Mucosa of descending colon (tissue), 3 donors: Measurements from ENCODE around the gene FADS2. TPM values are rescaled to one million over a fixed set of nuclear protein-coding genes. Genes with fewer than 3 reads are reported as not detected.

Experiments used
- ATAC-seq: fragments of 200-7000 bp; cut with Tn5 transposase; one replicate; pipeline ENCODE4 v1.9.1; 2020; ENCODE audit warnings: mild to moderate bottlenecking, moderate library complexity
- DNase-seq, 3 donors: peaks; one replicate each; pipeline ENCODE4 v3.0.0-alpha.2; 2020
- H3K36me3 ChIP-seq: fragments of 200-600 bp; one replicate; pipeline ENCODE4 v1.8.0; 2021; ENCODE audit warnings: low read depth, mild to moderate bottlenecking
- H3K4me1 ChIP-seq: fragments of 200-600 bp; one replicate; pipeline ENCODE4 v1.8.0; 2021; ENCODE audit warnings: low read depth, mild to moderate bottlenecking
- H3K4me3 ChIP-seq: fragments of 200-600 bp; one replicate; pipeline ENCODE4 v1.8.0; 2021; ENCODE audit warnings: mild to moderate bottlenecking
- H3K9me3 ChIP-seq: fragments of 200-600 bp; one replicate; pipeline ENCODE4 v1.8.0; 2021; ENCODE audit warnings: mild to moderate bottlenecking
- CTCF ChIP-seq: fragments of 200-600 bp; IDR thresholded peaks from one replicate; pipeline ENCODE4 v1.8.0; 2022; ENCODE audit warnings: antibody characterized with exemption, mild to moderate bottlenecking
- intact Hi-C, 2 donors: fragments of 100-400 bp; cut with DNase I in 1 of 2; cut with micrococcal nuclease in 1 of 2; formaldehyde crosslinking; loops; one replicate each; pipeline versions ENCODE4 v1.11.0 to v1.11.1; 2022; cut with DNase I, micrococcal nuclease
- total RNA-seq, 3 donors: library from RNA; stranded (reverse); fragmentation: NEBNext Ultra II Directional in 2 of 3; extraction: Animal tissue kit (Norgen Biotek cat#: 25700) in 2 of 3; gene quantifications; one replicate each; pipeline versions ENCODE4 v1.2.1 to v1.2.4, GENCODE V29; 2021 to 2023
- donor health status: DM: no; HTN: no; CAD: no; lungs with moderate emphysema.
- donor health status: DM: no; HTN: no; CAD: no.
- donor health status: DM: no; HTN: yes; CAD: no.

Gene FADS2
- total RNA-seq, 3 donors from 2014 or later = 2.5 to 29.3 (median 8.6) TPM

- DNase-seq (peak in 1 of 3 donors; percentile 36), ATAC-seq (no peak)
- intact Hi-C loops = no loop called here
- Histone ChIP-seq H3K4me3 (no peak overlapping the region), H3K36me3 (no peaks in the 10 kb centered on the region), H3K4me1 (no peaks in the 10 kb centered on the region), H3K9me3 (no peaks in the 10 kb centered on the region)
- TF ChIP-seq CTCF = no peak
Observed at GRCh38 chr11:61780581-61781162, 47.4 kb upstream of the FADS2 start.

GRCh38 chr11:61781585-61781984, 46.5 kb upstream of the FADS2 start:
- H3K4me3 ChIP-seq = no peak overlapping the region
- H3K9me3 ChIP-seq = no peaks in the 10 kb centered on the region
- H3K36me3 ChIP-seq = no peaks in the 10 kb centered on the region
- intact Hi-C loops = no loop called here
- DNase-seq = peak in 1 of 3 donors; percentile 38
- no peaks in the 10 kb centered on the region for H3K4me1 ChIP-seq
- no peak for TF ChIP-seq CTCF
- ATAC-seq = no peak

- no peaks in the 10 kb centered on the region for H3K9me3 ChIP-seq
- TF ChIP-seq CTCF = no peak
- DNase-seq = no peak
- no peaks in the 10 kb centered on the region for H3K4me1 ChIP-seq
- H3K36me3 ChIP-seq = no peaks in the 10 kb centered on the region
- H3K4me3 ChIP-seq = no peak overlapping the region
- no peak for ATAC-seq
- intact Hi-C loops = no loop called here
Observed at GRCh38 chr11:61782299-61782698, 45.8 kb upstream of the FADS2 start.

GRCh38 chr11:61782841-61783240, 45.3 kb upstream of the FADS2 start:
- no peak for ATAC-seq
- TF ChIP-seq CTCF = no peak
- no peaks in the 10 kb centered on the region for H3K36me3 ChIP-seq

GRCh38 chr11:61783717-61784505, 44.2 kb upstream of the FADS2 start:
- DNase-seq (peak in 1 of 3 donors; percentile 31), ATAC-seq (no peak)
- Histone ChIP-seq H3K4me1 (no peaks in the 10 kb centered on the region), H3K4me3 (no peak overlapping the region), H3K36me3 (no peaks in the 10 kb centered on the region), H3K9me3 (no peaks in the 10 kb centered on the region)
- no peak for TF ChIP-seq CTCF
- intact Hi-C loops = no loop called here

More at GRCh38 chr11:61782841-61783240, 45.3 kb upstream of the FADS2 start:
- Histone ChIP-seq H3K4me3 (no peak overlapping the region), H3K4me1 (no peaks in the 10 kb centered on the region), H3K9me3 (no peaks in the 10 kb centered on the region)
- intact Hi-C loops = no loop called here
- peak in 1 of 3 donors; percentile 32 for DNase-seq
